HG03457 (cell line): ENCODE results near the gene GRK1.

Experiments
- ATAC-seq: cut with Tn5 transposase; IDR thresholded peaks from one replicate; pipeline ENCODE4 v1.9.1; 2021; ENCODE audit warnings: moderate number of reproducible peaks; ENCODE audit not compliant: unreplicated experiment

The GRK1 gene

GRCh38 chr13:113632706-113633484 is 34.1 kb upstream of the GRK1 start:
- no peak for ATAC-seq

DNA sequence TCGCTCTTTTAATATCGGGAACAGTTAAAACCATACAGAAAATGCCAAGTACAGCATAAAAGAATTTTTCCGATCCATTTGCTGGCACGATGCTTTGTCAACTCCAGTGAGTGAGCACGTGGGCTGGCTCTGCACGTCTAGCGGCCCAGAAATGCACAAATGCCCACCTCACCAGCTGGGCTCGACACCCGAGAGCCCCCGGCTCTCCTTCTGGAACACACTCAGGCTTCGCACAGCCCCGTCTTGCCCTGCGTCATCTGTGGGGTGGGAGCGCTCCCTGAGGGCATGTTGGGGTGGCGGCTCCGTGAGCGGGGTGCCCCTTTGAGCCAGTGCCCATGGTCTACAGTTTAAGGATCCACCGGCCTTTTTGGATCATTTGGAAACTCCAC is 33.5 kb upstream of the GRK1 start:
- ATAC-seq = no peak

DNA sequence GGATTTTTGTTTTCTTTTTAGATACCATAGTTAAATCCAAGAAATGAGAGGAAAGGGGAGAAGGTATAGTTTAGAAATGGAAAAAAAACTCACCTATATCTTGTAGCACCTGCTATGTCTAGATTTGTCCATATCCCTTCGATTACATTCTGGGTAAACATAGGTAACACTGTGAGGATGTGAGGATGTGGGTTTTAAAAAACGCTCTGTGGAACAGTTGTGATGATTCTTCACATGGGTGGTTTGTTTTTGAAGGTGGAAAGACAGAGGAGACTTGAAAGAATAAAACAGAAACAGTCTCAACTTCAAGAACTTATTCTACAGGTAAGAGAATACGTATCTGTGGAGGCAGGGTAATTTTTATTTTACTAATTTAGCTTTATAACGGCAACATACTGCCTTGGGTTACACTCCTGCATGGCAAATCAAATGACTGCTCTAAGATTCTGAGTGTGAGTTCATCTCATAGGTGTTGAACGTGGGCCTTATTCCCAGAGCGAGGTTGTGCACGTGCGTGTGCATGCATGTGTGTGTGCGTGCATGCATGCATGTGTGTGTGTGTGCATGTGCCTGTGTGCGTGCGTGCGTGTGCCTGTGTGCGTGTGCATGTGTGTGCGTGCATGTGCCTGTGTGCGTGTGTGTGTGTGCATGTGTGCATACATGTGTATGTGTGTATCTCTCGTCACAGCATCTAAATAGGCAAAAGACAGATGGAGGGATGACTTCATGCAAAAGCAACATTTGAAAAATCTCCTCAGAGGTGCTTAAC is 32.6 kb upstream of the GRK1 start:
- no peak for ATAC-seq

GRCh38 chr13:113635048-113635420 is 32.0 kb upstream of the GRK1 start:
- no peak for ATAC-seq

DNA sequence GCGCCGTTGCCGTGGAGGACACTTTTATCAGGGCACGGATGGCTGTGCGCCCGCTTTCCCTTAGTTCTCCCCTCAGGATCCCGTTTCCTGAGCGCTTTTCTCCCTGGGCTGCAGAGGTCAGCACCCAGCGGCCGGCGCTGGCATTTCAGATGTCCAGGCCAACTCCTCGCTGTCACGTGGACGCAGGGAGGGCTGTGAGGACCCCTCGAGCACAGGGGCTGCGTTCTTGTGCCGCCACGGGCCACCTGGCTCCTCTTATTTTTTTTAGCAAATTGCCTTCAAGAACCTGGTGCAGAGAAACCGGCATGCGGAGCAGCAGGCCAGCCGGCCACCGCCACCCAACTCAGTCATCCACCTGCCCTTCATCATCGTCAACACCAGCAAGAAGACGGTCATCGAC is 31.3 kb upstream of the GRK1 start:
- ATAC-seq = no peak

GRCh38 chr13:113636266-113636963 is 30.6 kb upstream of the GRK1 start:
- ATAC-seq = no peak

DNA sequence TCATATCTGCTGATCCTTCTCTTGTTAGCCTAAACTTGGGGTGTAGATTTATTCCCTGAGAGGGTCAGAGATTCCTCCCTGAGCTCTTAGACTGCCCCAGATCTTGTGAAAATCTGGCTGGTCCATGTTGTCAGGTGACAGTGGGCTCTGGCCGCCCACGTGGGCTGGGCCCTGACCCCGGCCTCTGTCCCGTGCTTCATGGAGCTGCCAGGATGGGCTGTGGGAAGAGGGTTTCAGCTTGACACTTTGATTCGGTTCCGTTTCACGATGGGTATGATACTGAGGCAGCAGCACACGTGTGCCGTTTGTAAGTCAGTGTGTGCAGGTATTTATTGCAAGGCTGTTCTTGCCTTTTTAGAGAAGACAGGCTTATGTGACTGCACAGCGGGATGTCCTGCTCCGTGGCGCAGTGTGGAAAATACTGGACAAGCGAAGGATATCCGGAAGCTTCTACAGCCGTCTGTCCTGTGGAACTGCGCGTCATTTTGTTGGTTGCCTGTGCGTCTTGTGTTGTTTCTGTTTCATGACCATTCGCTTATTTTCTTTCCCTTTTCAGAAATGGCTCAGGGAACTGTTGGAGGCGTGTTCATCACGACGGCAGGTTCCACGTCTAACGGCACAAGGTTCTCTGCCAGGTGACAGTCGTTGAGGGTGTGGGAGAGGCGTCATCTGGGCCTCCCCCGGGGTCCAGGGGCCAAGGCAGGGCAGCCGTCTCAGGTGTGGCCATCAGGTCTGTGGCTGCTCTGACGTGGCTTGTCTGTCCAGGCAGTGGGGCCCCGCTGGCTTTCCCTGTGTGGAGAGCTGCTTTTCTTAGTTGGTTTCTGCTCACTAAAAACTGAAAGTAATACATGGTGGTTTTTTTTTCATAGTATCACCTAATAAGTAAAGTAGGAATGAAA is 29.5 kb upstream of the GRK1 start:
- ATAC-seq = no peak

GRCh38 chr13:113638173-113638746 is 28.8 kb upstream of the GRK1 start:
- ATAC-seq = no peak

DNA sequence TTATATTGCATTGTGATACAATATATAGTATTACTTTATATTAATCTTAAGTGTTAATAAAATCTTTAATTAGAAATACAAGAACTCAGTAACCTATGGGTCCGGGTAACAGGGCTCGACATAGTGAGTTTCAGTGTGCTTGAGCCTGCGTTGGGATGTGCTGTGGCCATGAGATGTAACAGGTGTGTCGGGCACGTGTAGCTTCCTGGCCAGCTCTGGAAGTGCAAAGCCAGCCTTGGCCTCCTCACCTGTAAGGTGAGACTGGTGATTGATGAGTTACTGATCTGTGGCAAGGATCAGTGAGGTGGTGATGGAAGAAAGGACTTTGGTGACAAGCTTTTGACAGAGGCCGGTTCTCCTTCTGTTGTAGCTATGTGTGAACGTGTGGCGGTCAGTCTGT is 28.2 kb upstream of the GRK1 start:
- no peak for ATAC-seq

DNA sequence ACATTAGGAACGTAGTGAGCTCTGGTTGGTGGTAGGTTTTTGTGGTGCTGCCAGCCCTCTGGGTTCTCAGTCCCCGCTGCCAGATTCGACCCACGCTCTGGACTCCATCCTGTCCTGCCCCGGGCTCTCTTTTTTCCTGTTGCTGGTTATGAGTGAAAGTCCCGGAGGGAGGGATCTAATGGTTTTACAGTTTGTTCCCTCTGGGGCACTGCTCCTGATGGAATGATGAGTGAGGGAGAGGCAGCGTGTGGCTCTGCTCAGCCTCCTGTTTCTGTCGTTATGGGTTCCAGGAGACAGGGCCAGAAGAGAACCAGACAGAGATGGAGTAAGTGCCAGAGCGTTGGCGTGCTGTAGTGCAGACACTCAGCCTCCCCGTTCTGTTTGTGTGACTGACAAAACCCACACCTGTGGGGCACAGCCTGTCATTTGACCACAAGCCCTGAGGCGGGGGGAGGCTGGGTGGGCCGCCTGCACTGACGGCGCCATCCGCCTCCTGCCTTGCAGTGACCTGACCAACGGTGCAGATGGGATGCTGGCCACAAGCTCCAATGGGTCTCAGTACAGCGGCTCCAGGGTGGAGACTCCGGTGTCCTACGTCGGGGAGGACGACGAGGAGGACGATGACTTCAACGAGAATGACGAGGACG is 27.3 kb upstream of the GRK1 start:
- ATAC-seq = no peak

DNA sequence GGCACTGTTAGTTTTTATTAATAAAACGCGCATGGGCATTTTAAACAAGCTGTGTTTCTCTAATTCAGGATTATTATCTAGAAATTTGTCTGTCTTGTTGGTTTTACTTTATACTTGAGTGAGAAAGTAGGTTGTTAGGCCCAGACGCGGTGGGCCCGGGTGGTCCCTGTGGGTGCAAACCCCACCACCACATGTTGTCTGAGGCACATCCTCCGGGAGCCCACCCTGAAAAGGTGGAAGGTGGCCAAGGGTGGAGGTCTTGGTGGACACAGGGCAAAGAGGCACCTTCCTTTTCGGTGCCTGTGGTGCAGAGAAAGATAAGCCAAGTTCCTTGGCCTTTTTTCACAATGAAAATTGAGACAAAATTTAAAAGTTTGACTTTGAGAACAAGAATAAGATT is 25.6 kb upstream of the GRK1 start:
- no peak for ATAC-seq

- no peak for ATAC-seq
Measured at GRCh38 chr13:113642563-113642962, 24.5 kb upstream of the GRK1 start.

DNA sequence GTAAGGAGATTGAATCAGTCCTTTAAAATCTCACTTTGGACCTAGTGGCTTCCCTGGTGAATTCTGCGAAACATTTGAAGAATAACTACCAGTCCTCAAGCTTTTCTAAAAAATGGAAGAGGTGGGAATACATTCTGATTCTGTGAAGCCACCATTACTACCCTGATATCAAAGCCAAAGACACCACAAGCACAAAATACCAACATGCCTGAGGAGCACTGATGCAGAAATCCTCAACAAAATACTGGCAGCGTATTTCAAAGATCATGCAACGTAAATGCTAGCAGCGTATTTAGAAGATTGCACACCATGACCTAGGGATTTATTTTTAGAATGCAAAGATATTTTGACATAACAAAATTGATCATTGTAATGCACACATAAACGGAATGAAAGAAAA is 23.4 kb upstream of the GRK1 start:
- ATAC-seq = no peak

DNA sequence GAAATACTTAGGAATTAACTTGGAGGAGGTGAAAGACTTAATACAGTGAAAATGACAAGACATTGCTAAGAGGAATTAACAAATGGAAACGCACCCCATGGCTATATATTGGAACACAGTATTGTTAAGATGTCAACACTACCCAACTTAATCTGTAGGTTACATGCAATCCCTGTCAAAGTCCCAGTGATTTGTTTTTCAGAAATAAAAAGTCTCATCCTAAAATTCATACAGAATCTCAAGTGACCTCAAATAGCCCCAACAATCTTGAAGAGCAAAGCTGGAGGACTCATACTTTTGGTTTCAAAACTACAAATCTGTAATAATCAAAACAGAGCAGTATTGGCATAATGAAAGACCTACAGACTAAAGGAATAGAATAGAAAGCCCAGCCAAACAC is 22.2 kb upstream of the GRK1 start:
- no peak for ATAC-seq

DNA sequence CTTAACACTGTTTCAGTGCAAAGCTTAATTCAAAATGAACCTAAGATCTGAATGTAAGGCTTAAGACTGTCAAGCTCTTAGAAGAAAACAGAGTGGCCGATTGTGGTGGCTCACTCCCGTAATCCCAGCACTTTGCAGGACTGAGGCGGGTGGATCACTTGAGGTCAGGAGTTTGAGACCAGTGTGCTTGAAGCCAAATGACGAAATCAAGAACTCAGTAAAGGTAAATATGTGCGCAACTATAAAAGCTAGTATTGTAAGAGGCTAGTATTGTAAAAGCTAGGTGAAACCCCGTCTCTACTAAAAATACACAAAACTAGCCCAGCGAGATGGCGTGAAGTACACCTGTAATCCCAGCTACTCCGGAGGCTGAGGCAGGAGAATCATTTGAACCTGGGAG is 21.7 kb upstream of the GRK1 start:
- ATAC-seq = no peak

DNA sequence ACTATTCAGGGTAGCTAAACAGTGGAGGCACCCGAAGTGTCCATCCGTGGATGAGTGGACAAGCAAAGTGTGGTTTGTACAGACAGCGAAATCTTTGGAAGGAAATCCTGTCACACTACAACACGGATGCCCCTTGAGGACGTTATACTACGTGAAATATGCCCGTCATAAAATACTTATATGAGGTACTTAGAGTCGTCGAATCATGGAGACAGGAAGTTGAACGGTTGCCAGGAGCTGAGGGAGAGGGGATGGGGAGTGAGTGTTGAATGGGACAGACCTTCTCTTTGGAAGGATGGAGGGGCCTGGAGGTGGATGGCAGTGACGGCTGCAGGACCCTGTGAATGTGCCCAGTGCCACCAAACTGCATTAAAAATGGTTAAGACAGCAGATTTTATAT is 20.6 kb upstream of the GRK1 start:
- no peak for ATAC-seq

DNA sequence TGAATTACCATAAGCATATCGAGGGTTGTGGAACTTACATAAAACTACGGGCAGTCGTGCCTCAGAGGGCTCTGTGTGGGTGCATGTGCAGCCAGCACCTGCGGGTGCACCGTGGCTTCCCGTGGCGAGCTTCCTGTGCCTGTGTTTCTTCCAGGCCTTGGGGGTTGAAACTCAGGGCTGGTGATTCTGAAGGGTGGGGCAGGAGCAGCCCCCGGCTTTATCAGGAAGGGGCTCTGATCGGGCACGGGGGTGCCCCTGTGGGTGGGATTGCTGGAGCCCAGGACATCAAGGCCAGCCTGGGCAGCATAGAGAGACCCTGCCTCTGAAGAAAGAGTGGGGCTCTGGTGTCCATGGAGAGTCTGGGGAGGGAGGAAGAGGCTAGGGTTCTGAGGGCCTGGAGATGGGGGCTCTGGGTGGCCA is 20.1 kb upstream of the GRK1 start:
- ATAC-seq = no peak

DNA sequence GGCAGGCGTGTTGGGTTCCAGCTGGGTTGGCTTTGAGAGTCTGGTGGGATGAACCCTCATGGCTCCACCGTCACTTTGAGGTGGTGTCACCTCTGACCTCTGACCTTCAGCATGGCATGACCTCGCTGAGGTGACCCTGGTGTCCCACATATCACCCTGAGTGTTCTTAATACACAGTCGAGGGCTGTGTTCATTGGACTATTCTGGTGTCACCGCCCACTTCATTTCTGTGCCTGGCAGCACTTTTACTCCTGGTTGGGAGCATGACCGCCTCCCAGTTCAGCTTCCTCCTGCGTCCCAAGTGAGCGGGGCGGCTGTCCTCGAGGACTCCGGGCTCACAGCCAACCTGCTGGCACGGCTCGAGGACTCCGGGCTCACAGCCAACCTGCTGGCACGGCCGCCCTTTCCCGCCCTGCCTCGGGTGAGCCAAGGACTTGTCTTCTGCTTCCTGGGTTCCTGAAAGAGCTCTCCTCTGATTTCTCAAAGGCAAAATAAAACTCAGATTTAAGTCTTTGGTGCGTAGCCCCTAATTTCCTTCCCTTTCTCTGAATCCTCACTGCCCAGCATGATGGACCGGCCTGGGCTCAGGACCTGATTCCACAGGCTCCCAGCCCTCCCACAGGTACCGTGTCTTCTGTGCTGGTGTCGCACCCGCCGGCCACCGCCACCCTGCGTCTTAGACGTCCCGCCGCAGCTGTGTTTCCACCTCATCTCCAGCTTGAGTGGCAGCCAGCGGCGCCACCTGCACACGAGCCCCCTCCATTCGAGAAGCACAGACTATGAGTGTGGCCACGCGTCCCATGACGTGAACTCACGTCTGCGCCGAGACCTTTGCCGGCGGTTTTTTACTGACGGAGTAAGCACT is 19.4 kb upstream of the GRK1 start:
- ATAC-seq = no peak

DNA sequence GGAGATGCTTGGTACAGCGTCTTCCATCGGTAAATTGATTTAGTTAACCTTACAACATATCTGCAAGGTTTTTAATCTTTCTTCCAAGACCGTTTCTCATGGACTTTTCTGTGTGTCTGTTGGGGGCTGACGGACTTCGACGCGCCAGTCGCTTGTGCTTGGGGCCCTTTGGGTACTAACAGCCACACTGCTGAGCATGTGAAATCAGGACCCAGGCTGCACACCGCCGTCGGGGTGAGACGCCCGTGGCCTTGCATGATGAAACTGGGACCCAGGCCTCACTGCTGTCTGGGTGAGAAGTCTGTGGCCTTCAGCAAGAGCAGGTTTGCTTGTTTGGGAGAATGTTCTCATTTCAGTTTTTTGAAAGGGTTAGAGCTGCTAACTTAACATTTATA is 18.8 kb upstream of the GRK1 start:
- no peak for ATAC-seq
